ENCODE results near the gene APBA1. TPM values are rescaled to one million over a fixed set of nuclear protein-coding genes. Genes with fewer than 3 reads are reported as not detected.

APBA1 gene
- total and polyA plus RNA-seq, 2 of the 4 experiments (the other 2 are of a cell fraction) = 3.8 to 5.1 TPM

DNA sequence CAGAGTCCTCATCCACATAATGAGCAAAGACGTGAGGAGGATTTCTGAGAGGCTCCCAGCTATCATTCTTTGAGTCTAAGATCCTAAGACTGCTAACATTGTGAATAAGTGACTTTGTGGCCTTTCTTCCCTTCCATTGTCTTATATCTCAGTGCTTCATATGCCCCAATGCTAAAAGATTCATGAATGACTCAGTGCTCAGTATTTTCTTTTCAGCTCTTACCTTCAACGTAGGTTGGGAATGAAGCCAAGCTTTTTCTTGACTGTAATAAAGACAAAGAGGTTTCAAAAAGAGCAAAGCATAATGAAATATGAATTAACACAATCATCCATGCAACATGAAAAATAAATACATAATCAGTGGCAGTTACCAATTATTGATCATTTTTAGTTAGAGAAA lies 200.7 kb downstream of the APBA1 start:
- Histone ChIP-seq H3K18ac (ENCODE audit: low read depth, low read length) (no peak overlapping the region), H4K20me1 (ENCODE audit: insufficient read depth, low read length) (no peaks in the 10 kb centered on the region), H3K4me3 (ENCODE audit: insufficient read depth, low read depth, low read length) (no peak overlapping the region), H4K5ac (ENCODE audit: low read depth, low read length) (no peak overlapping the region), H3K9me3 (ENCODE audit: control insufficient read depth, insufficient read depth, low read length) (no peaks in the 10 kb centered on the region), H3K27ac (ENCODE audit: insufficient read depth, low read length) (no peak overlapping the region), H3K4ac (ENCODE audit: low read depth, low read length) (no peak overlapping the region), H4K91ac (ENCODE audit: insufficient read depth, low read depth, low read length) (no peak overlapping the region), H2BK15ac (ENCODE audit: low read depth, low read length) (no peak overlapping the region), H2AK5ac (ENCODE audit: low read depth, low read length) (no peak overlapping the region), H2AK9ac (replicated peaks; ENCODE audit: low read depth, low read length, poor library complexity) (no peak overlapping the region), H3K4me2 (ENCODE audit: low read depth, low read length) (no peak overlapping the region), H2BK20ac (ENCODE audit: low read depth, low read length) (no peak overlapping the region), H2BK120ac (ENCODE audit: low read depth, low read length) (no peak overlapping the region), H3K27me3 (ENCODE audit: control insufficient read depth, insufficient read depth, low read length) (no peaks in the 10 kb centered on the region), H4K8ac (ENCODE audit: low read depth in 2 of 2, low read length in 2 of 2) (no peak overlapping the region), H3K23ac (ENCODE audit: low read depth, low read length) (no peak overlapping the region), H3K14ac (replicated peaks; ENCODE audit: low read depth, low read length) (no peak overlapping the region), H3K9ac (ENCODE audit: low read depth, low read length) (no peak overlapping the region), H3K4me1 (ENCODE audit: control insufficient read depth, insufficient read depth, low read length) (no peaks in the 10 kb centered on the region), H2BK5ac (ENCODE audit: low read depth, low read length, poor library complexity, severe bottlenecking) (no peak overlapping the region), H3K79me1 (ENCODE audit: low read depth in 1 of 2, low read length in 2 of 2) (no peaks in the 10 kb centered on the region; a peak in 1 of 4 replicates), H3K56ac (ENCODE audit: extremely low read depth, insufficient read depth, low read length) (no peak overlapping the region), H3K36me3 (ENCODE audit: control insufficient read depth, insufficient read depth, low read length) (no peaks in the 10 kb centered on the region), H3K9me1 (ENCODE audit: insufficient read depth, low read length) (no peaks in the 10 kb centered on the region), H2AFZ (replicated peaks; ENCODE audit: low read length, poor library complexity) (no peak overlapping the region)
- intact Hi-C loops (cut with micrococcal nuclease) = no loop called here
- ChIA-PET POLR2A (ENCODE audit: unreplicated experiment) (no interaction called here), CTCF (no interaction called here)
- WGBS, 2 experiments (ENCODE audit: extremely low coverage in 2 of 2, insufficient read length in 1 of 2) = no CpG with 5 or more reads among the region's 2 CpGs
- BruUV-seq (replicated peaks) = no TSS peak
- dilution Hi-C loops (cut with HindIII; ENCODE audit: low sequenced_read_pairs, unreplicated experiment) = no loop called here
- TF ChIP-seq, protein P1, sequence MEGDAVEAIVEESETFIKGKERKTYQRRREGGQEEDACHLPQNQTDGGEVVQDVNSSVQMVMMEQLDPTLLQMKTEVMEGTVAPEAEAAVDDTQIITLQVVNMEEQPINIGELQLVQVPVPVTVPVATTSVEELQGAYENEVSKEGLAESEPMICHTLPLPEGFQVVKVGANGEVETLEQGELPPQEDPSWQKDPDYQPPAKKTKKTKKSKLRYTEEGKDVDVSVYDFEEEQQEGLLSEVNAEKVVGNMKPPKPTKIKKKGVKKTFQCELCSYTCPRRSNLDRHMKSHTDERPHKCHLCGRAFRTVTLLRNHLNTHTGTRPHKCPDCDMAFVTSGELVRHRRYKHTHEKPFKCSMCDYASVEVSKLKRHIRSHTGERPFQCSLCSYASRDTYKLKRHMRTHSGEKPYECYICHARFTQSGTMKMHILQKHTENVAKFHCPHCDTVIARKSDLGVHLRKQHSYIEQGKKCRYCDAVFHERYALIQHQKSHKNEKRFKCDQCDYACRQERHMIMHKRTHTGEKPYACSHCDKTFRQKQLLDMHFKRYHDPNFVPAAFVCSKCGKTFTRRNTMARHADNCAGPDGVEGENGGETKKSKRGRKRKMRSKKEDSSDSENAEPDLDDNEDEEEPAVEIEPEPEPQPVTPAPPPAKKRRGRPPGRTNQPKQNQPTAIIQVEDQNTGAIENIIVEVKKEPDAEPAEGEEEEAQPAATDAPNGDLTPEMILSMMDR (conservative IDR thresholded peaks at IDR 0.05; ENCODE audit: low read depth, low read length) = no peak
- TF ChIP-seq MAFK (IDR thresholded peaks at IDR 0.05; ENCODE audit: low read depth, low read length) (no peak), NFE2L2 (IDR thresholded peaks at IDR 0.05; ENCODE audit: low read depth, low read length) (no peak), BHLHE40 (IDR thresholded peaks at IDR 0.05; ENCODE audit: low read depth, low read length) (no peak), RFX5 (IDR thresholded peaks at IDR 0.05; ENCODE audit: low read depth, low read length) (no peak), POLR2A (IDR thresholded peaks at IDR 0.05; ENCODE audit: low read depth, low read length) (no peak), MXI1 (IDR thresholded peaks at IDR 0.05; ENCODE audit: borderline replicate concordance, low read depth, low read length) (no peak), RAD21 (IDR thresholded peaks at IDR 0.05; ENCODE audit: low read length) (no peak), MAZ (IDR thresholded peaks at IDR 0.05; ENCODE audit: borderline replicate concordance, low read depth, low read length) (no peak), SMC3 (IDR thresholded peaks at IDR 0.05; ENCODE audit: low read depth, low read length) (no peak), CHD1 (IDR thresholded peaks at IDR 0.05; ENCODE audit: low read depth, low read length) (no peak), USF2 (IDR thresholded peaks at IDR 0.05; ENCODE audit: low read depth, low read length) (no peak), CEBPB (IDR thresholded peaks at IDR 0.05; ENCODE audit: low read depth, low read length) (no peak), RCOR1 (IDR thresholded peaks at IDR 0.05; ENCODE audit: insufficient replicate concordance, low read length) (no peak)
- DNase-seq = peak; percentile 45
- in situ Hi-C loops (cut with MboI; ENCODE audit: low sequenced_read_pairs) = no loop called here
- no peak for ATAC-seq (ENCODE audit: low read depth)

Data from IMR-90 (cell line).